Fibroblast of skin of right biceps (primary cell): ENCODE results near the gene MSTO1.
"Not testable (repeated sequence)": the region's sequence is repeated elsewhere in the genome, so short reads cannot be mapped to it uniquely, and the experiment has no call there.

Source experiments
- DNase-seq: peaks from one replicate; pipeline ENCODE4 v3.0.0-alpha.2; 2013

Gene MSTO1

DNA sequence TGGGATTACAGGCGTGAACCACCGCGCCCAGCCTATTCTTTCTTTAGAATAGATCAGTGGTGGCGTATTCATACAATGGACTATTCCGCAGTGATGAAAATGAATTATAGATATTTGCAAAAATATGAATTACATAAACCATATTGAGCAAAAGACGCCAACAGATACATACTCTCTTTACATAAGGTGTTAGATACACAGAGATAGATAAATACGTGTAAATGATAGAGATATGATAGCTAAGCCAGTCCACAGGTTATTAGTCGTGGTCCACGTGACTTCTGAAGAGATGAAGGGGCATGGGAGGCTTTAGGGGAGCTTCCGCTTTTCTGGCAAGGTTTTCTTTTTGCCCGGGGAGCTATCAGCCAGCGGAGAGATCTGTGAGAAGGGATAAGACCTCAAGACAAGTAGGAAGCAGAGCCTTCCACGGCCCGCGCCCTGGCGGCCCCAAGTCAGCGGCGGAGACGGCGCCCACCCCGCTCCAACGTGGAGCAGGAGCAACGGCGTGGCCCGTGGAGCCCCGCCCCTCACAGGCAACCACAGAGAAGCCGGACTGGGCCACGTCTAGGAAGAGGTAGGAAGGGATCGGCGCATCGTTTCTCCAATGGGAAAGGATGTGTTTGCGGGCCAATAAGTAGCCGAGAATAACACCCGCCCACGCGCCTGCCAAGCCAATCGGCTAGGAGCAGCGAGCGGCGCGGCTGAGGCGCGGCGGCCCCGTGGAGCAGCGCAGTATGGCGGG lies at the start of gene MSTO1:
Gene MSTO1 (plus strand): TSS at position 704 of the 742 bp plus-strand sequence. CDS start 31 bp downstream, at position 735.
- DNase-seq, result peak; percentile 98

- not testable (repeated sequence) for DNase-seq
Observed at GRCh38 chr1:155561779-155562580, 48.0 kb upstream of the MSTO1 start.

GRCh38 chr1:155562581-155563376 lies 47.2 kb upstream of the MSTO1 start, which contains the start of gene ASH1L:
TSS of gene ASH1L (minus strand) at chr1:155562803. CDS start at chr1:155521519, 41,284 bp downstream.
- peak; percentile 96 for DNase-seq

- DNase-seq, result peak; percentile 7
Observed at GRCh38 chr1:155563377-155564022, 46.5 kb upstream of the MSTO1 start.

DNA sequence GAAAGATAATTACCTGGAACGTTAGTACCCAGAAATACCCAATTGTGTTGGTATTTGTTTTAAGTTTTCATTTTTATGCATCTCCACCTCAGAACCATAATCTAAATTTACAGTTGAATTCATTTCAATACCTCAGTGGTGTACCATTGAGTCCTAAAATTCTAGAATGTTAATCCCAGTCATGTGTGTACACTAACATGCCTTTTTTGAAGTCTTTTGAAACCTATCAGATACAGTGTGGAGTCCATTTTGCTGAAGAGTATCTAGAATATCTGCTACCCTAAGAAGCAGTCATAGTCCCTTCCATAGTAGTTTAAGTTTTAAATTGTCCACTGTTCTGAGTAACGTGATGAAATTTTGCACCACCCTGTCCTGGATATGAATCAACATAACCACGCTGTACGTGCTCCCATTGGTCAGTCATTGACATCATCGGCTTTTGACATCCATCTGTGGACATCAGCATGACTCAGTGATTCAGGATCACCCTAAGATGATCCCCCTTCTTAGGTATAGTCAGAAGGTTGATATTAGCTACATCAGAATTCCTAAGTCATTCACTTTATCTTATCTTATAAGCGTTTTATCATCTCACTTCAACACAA lies 39.9 kb upstream of the MSTO1 start:
- peak; percentile 31 for DNase-seq

- no peak for DNase-seq
Observed at GRCh38 chr1:155570593-155570990, 39.4 kb upstream of the MSTO1 start.

- no peak for DNase-seq
Observed at GRCh38 chr1:155574077-155574476, 35.9 kb upstream of the MSTO1 start.

GRCh38 chr1:155575608-155576007 lies 34.4 kb upstream of the MSTO1 start:
- not testable (repeated sequence) for DNase-seq

- DNase-seq, result not testable (repeated sequence)
Observed at GRCh38 chr1:155583846-155584245, 26.2 kb upstream of the MSTO1 start.

DNA sequence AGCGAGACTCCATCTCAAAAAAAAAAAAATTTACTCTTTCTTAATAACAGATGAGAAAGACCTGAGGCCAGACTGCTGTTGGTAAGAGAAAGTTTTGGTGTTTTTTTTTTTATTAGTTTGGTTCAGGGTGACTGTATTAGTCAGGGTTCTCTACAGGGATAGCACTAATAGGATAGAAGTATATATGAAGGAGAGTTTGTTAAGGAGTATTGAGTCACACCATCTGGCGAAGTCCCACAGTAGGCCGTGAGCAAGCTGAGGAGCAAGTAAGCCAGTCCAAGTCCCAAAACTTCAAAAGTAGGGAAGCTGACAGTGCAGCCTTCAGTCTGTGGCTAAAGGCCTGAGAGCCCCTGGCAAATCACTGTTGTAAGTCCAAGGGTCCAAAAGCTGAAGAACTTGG lies 20.7 kb upstream of the MSTO1 start:
- DNase-seq, result not testable (repeated sequence)

- DNase-seq, result not testable (repeated sequence)
Observed at GRCh38 chr1:155590516-155591247, 19.3 kb upstream of the MSTO1 start.

- DNase-seq, result peak; percentile 66
Observed at GRCh38 chr1:155591770-155592169, 18.2 kb upstream of the MSTO1 start.

- not testable (repeated sequence) for DNase-seq
Observed at GRCh38 chr1:155595877-155596474, 14.0 kb upstream of the MSTO1 start.

- no peak for DNase-seq
Observed at GRCh38 chr1:155596864-155597263, 13.2 kb upstream of the MSTO1 start.

DNA sequence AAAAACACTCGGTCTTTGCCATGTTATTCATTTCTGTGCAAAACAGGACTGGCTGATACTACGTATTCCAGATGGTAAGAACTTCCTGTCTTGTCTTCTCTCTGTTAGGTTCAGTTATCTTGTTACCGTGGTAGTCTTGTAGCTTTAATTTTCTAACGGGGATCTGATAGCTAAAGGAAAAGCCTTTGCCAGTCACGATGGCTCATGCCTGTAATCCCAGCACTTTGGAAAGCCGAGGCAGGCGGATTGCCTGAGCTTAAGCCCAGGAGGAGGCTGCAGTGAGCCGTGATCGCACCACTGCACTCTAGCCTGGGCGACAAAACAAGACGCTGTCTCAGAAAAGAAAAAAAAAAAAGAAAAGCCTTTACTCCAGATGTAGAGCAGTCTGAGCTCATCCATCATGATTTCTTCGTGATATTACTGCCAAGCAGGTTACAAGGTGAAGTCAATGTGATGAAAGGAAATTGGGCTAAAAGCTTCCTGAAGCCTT lies 11.1 kb upstream of the MSTO1 start:
- DNase-seq, result peak; percentile 45

- DNase-seq, result not testable (repeated sequence)
Observed at GRCh38 chr1:155599828-155600572, 10.0 kb upstream of the MSTO1 start.

DNA sequence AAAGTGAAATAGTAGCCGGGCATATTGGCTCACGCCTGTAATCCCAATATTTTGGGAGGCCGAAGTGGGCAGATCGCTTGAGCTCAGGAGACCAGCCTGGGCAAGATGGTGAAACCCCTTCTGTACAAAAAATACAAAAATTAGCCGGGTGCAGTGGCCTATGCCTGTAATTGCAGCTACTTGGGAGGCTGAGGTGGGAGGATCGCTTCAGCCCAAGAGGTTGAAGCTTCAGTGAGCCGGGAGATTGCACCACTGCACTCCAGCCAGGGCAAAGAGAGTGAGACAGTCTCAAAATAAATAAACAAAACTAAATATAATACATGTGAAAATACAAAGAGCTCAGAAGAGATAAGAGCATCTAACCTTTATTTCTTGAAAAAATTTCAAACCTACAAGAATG lies 2.3 kb upstream of the MSTO1 start:
- no peak for DNase-seq

GRCh38 chr1:155608888-155609225 lies 1.2 kb upstream of the MSTO1 start:
- no peak for DNase-seq

- DNase-seq, result not testable (repeated sequence)
Observed at GRCh38 chr1:155610257-155610647, 234 bp downstream of the MSTO1 start.

- DNase-seq, result not testable (repeated sequence)
Observed at GRCh38 chr1:155613226-155613625, 3.2 kb downstream of the MSTO1 start.
